ENCODE measurements around the gene RELN.
A peak's percentile ranks its signal among the peaks of the same experiment; 100 is the strongest.
"Not testable (repeated sequence)": the region's sequence is repeated elsewhere in the genome, so short reads cannot be mapped to it uniquely, and the experiment has no call there.

RELN gene

DNA sequence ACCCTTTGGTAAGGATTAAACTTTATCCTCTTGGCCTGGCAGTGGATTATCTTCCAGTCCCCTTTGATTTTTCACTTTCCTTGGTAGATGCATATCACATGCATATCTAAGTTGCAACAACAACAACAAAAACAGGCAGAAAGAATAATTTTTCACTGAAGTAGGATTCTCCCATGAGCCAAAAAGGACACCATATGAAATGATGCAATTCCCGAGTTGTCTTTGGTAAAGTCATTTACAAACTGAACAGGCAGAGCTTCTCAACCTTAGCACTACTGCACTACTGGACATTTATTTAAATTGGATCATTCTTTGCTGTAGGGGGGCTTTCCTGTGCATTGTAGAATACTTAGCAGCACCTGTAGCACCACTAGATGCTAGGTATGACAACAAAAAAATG, 195.0 kb downstream of the RELN start:
- FAIRE-seq (no peak), DNase-seq (ENCODE audit: low spot score) (no peak)

GRCh38 chr7:103793614-103794013, 195.8 kb downstream of the RELN start:
- no peak for FAIRE-seq
- DNase-seq (ENCODE audit: low spot score) = no peak

GRCh38 chr7:103791894-103792293, 197.6 kb downstream of the RELN start:
- DNase-seq (ENCODE audit: low spot score) = no peak

GRCh38 chr7:103787041-103787440, 202.4 kb downstream of the RELN start:
- DNase-seq (ENCODE audit: low spot score); FAIRE-seq: not testable (repeated sequence)

More at GRCh38 chr7:103791894-103792293, 197.6 kb downstream of the RELN start:
- no peak for FAIRE-seq

DNA sequence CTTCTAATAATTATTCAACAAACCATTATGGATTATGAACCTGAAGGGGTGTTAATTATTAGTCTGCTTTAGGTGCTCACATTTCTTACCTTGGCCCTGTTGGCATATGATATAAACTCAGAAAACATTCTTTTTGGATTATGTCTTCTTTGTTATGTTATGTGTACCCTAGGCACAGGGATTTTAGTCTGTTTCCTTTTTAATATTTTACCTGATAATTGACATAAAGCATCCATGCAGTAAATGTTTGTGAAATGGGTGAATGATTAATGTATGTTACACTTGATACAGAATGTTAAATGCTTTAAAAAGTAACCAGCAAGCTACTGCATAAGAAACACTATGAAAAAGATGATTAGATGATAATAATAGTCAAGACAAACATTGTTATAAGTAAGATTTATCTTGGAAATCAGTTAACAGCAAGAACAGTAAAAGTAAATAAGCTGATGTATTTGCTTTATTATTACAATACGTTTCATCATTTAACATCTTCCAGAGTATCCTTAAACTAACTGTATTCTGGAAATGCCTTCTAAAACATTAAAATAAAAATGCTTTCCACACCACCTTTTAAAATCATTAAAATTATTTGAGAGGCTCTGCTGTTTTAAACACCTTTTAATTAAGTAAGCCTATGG, 204.7 kb downstream of the RELN start:
- DNase-seq (ENCODE audit: low spot score) (no peak), FAIRE-seq (no peak)

- DNase-seq (ENCODE audit: low spot score) (no peak), FAIRE-seq (no peak)
These were observed 208.0 kb downstream of the RELN start for GRCh38 chr7:103781409-103781808.

GRCh38 chr7:103780561-103780960, 208.9 kb downstream of the RELN start:
- DNase-seq (ENCODE audit: low spot score); FAIRE-seq: not testable (repeated sequence)

- FAIRE-seq (no peak), DNase-seq (ENCODE audit: low spot score) (no peak)
These were observed 212.0 kb downstream of the RELN start for GRCh38 chr7:103777440-103777839.

DNA sequence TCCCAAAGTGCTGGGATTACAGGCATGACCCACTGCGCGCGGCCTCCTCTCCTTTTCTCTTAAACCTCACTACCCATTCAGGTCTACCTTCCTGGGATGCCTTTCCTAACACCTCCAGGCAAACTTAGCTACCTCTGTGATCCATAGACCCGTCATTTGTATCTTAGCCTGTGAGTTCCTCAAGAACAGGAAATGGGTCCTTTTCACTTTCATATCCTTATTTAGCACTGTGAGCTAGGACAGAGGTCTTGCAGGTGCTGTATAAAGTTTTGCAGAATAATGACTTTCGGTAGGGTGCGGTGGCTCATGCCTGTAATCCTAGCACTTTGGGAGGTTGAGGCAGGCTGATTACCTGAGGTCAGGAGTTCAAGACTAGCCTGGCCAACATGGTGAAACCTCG, 215.7 kb downstream of the RELN start:
- no peak for FAIRE-seq

DNA sequence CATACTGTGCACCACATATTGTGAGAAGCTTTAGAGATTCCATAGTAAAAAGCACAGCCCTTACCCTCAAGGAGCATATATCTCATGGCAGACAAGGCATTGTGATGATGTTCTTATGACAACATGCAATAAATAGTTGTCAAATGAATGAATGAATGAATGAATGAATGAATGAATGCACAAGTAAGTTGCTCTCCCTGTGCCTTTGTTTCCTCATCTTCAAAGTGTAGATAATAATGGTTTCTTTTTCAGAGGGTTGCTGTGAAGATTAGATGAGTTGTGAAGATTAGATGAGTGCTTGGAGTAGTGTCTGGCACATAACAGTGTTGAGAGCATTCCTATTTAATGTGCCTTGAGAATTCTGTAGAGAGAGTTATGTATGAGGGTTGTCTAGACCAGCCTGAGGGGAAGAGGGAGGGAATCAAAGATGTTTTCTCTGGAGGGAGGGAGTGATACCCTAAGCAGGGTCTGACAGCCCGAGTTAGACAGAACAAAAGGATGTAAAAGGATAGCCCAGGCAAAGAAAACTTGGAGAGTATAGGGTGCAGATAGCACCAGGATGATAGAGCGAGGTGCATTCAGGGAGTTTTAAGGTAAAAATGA, 217.2 kb downstream of the RELN start:
- no peak for DNase-seq (ENCODE audit: low spot score)
- no peak for FAIRE-seq

More for the DNA sequence above, 215.7 kb downstream of the RELN start:
- no peak for DNase-seq (ENCODE audit: low spot score)

DNA sequence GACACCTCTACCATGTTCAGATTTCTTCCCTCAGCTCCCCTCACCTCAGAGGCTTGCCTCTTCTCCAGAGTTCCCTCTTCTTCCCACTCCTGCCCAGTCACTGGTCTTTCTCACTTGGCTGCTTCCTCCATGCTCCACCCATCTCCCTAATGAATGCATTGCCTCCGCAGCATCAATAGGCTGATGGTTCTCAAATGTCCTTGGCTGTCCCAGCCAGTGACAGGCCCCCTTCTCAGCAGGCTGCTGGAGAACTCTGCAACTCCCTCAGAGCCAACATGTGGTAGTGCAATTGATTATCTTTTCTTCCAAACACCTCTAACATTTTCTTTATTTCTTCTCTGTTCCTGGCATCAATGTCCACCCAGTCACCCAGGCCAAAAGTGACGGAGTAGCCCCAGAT, 218.2 kb downstream of the RELN start:
- FAIRE-seq = no peak

DNA sequence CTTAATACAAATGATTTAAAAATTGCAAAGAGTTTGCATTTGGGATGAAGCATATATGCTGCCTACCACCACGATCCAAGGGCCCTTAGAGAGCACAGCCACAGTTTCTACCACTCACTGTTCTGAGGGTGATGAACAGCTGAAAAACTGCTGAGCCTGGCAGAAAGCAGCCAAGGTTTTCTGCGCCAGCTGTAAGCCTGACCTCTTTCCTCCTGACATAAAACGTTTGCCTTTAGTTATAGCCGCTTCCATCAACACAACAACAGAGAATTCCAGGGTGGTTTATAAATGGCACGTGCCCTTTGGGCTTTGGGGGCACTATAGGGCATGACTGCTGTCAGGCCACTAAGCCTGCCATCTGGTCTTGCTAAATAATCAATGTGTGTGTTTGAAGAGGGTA, 222.8 kb downstream of the RELN start:
- no peak for DNase-seq (ENCODE audit: low spot score)
- no peak for FAIRE-seq

More for the DNA sequence above, 218.2 kb downstream of the RELN start:
- no peak for DNase-seq (ENCODE audit: low spot score)

- no peak for DNase-seq (ENCODE audit: low spot score)
- no peak for FAIRE-seq
These were observed 223.6 kb downstream of the RELN start for GRCh38 chr7:103765901-103766300.

- FAIRE-seq (no peak), DNase-seq (ENCODE audit: low spot score) (no peak)
These were observed 224.6 kb downstream of the RELN start for GRCh38 chr7:103764901-103765300.

GRCh38 chr7:103762877-103763276, 226.6 kb downstream of the RELN start:
- no peak for DNase-seq (ENCODE audit: low spot score)
- no peak for FAIRE-seq

GRCh38 chr7:103762065-103762760, 227.2 kb downstream of the RELN start:
- no peak for DNase-seq (ENCODE audit: low spot score)
- FAIRE-seq = no peak

DNA sequence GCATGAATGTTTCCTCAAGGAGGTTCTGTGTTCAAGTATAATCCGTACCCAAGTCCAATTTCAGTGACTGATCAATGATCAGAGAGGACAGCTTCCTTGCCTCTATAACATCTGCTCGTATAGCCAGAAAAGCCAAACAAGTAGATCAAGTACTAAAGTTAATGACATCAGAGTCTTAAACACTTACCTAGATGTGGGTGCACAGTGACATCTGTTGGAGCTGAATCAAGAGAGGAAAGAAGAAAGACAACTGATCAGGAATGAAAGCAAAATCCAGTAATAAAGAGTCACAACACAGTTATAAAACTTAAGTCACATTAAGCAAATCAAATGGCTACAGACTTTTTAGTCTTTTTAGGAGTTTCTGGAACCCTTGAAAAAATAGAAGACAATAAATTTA, 236.5 kb downstream of the RELN start:
- DNase-seq (ENCODE audit: low spot score) (peak; percentile 21), FAIRE-seq (no peak)

DNA sequence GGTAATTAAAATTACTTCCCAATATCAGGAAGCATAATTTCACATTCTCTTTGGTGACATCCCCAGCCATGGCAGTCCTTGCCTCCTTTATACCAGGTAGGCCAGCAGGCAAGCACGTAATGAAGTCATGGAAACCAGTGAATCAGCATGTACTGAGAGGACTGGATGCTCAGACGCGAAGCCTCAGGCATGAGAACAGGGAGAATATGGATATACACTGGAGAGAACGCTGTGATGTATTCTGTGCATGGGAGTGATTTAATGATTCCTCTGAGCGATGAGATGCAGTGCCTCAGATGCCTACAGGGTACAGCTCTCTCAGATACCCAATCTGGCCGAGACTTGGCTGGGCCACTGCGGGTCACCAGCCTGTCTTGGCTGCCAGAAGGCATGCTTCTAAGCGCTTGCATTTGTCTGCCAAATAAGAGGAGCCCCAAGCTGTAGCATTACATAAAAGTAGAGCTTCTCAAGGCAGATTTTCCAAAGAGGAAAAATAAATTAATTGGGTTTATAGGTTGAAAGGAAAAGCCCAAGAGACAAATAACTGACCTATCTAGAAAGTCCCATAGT, 238.1 kb downstream of the RELN start:
- FAIRE-seq = no peak
- no peak for DNase-seq (ENCODE audit: low spot score)

- no peak for FAIRE-seq
- no peak for DNase-seq (ENCODE audit: low spot score)
These were observed 240.8 kb downstream of the RELN start for GRCh38 chr7:103748680-103749079.

GRCh38 chr7:103735377-103735776, 254.1 kb downstream of the RELN start:
- DNase-seq (ENCODE audit: low spot score) (peak; percentile 73), FAIRE-seq (peak; percentile 31)

DNA sequence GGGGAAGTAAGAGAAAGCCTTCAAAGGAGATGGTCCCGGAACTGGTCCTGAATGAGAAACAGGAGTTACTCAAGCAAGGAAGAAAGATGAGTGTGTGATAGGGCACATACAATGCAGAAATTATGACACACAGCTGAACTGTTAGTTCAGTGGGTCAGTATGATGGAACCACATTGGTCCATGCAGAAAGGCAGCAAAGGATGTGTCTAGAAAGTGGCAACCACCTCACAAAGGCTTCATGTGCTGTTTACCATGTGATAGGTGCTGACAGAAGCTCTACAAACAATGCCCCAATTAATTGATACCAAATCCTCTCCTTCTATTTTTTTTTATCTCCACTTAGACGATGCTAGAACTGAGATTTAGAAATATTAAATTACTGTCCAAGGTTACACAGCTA, 258.3 kb downstream of the RELN start:
- DNase-seq (ENCODE audit: low spot score) = no peak
- FAIRE-seq = no peak

DNA sequence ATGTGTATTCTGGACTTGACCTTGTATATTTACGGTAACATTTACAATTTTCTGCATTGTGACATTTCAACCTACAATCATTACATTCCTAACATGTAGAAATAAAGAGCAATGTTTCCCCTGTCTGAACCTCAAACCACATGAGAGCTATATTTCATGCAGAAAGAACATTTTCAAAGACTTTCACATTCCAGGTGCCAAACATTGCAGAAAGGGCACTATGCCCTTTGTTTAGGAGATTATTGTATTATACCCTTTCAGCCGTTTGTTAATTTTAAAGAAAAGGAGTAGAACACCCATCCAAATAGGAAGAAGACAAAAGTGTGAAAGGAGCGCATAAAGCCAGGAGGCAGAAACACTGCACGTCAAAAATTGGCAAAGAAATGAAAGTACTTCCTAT, 260.4 kb downstream of the RELN start:
- no peak for FAIRE-seq
- DNase-seq (ENCODE audit: low spot score) = no peak

Data from RCC 7860 (cell line).